Measurements from ENCODE around the gene NLRP3. TPM values are rescaled to one million over a fixed set of nuclear protein-coding genes. Genes with fewer than 3 reads are reported as not detected.

NLRP3 gene
- total and polyA plus RNA-seq, 10 of the 15 experiments (the other 5 are each of a cell fraction or from before 2014, with no cell fraction given): 1.8 to 10.4 (median 5.0) TPM

DNA sequence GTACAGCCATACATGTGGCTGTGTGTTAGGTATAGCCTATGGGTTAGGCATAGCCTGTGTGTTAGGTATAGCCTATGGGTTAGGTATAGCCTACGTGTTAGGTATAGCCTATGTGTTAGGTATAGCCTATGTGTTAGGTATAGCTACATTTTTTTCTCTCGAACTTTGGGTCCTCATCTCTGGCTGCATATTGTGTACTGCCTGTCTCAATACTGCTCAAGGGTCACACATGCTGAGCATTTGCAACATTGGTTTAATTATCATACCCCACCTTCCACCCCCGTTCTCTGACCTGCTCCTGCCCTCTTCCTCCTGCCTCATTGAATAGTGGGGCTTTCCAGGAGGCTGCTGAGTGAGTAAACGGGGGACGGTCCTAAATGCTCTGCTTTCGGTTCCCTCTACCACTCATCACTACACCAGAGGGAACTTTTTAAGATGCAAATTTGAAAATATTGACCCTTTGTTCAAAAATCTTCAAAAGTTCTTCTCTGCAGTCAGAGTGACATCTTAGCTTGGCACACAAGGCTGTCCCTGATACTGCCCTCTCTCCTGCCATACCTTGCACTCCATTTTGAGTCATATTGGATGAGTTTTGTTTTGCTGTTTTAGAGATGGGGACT, 24.1 kb downstream of the NLRP3 start (continued):
- TF ChIP-seq CREB1 (IDR thresholded peaks at IDR 0.05; ENCODE audit: low read depth): peak; percentile 56; the same call in 1 of the 2 replicates
- TF ChIP-seq, protein P1, sequence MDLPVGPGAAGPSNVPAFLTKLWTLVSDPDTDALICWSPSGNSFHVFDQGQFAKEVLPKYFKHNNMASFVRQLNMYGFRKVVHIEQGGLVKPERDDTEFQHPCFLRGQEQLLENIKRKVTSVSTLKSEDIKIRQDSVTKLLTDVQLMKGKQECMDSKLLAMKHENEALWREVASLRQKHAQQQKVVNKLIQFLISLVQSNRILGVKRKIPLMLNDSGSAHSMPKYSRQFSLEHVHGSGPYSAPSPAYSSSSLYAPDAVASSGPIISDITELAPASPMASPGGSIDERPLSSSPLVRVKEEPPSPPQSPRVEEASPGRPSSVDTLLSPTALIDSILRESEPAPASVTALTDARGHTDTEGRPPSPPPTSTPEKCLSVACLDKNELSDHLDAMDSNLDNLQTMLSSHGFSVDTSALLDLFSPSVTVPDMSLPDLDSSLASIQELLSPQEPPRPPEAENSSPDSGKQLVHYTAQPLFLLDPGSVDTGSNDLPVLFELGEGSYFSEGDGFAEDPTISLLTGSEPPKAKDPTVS (IDR thresholded peaks at IDR 0.05; ENCODE audit: low read depth, low read length): no peak
- 0 out of 2 replicates have a peak, but pooled peaks have one; percentile 17 for TF ChIP-seq PAX8 (IDR thresholded peaks at IDR 0.05)
- peak; percentile 13; the same call in 1 of the 2 replicates for TF ChIP-seq RAD21 (IDR thresholded peaks at IDR 0.05; ENCODE audit: insufficient read depth, low read depth, low read length)
- TF ChIP-seq DPF2 (IDR thresholded peaks at IDR 0.05): peak; percentile 98
- no peak for TF ChIP-seq TAF1 (IDR thresholded peaks at IDR 0.05; ENCODE audit: borderline replicate concordance, low read depth, low read length)
- TF ChIP-seq FOXM1 (IDR thresholded peaks at IDR 0.05; ENCODE audit: low read depth, low read length): peak; percentile 86
- TF ChIP-seq TCF3 (IDR thresholded peaks at IDR 0.05; ENCODE audit: borderline replicate concordance, insufficient read depth, low read depth, low read length): no peak
- no peak for TF ChIP-seq MTA3 (IDR thresholded peaks at IDR 0.05; ENCODE audit: borderline replicate concordance, low read length)
- TF ChIP-seq, protein P2, sequence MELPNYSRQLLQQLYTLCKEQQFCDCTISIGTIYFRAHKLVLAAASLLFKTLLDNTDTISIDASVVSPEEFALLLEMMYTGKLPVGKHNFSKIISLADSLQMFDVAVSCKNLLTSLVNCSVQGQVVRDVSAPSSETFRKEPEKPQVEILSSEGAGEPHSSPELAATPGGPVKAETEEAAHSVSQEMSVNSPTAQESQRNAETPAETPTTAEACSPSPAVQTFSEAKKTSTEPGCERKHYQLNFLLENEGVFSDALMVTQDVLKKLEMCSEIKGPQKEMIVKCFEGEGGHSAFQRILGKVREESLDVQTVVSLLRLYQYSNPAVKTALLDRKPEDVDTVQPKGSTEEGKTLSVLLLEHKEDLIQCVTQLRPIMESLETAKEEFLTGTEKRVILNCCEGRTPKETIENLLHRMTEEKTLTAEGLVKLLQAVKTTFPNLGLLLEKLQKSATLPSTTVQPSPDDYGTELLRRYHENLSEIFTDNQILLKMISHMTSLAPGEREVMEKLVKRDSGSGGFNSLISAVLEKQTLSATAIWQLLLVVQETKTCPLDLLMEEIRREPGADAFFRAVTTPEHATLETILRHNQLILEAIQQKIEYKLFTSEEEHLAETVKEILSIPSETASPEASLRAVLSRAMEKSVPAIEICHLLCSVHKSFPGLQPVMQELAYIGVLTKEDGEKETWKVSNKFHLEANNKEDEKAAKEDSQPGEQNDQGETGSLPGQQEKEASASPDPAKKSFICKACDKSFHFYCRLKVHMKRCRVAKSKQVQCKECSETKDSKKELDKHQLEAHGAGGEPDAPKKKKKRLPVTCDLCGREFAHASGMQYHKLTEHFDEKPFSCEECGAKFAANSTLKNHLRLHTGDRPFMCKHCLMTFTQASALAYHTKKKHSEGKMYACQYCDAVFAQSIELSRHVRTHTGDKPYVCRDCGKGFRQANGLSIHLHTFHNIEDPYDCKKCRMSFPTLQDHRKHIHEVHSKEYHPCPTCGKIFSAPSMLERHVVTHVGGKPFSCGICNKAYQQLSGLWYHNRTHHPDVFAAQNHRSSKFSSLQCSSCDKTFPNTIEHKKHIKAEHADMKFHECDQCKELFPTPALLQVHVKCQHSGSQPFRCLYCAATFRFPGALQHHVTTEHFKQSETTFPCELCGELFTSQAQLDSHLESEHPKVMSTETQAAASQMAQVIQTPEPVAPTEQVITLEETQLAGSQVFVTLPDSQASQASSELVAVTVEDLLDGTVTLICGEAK (IDR thresholded peaks at IDR 0.05; ENCODE audit: borderline replicate concordance): no peak
- no peak for TF ChIP-seq SMC3 (IDR thresholded peaks at IDR 0.05; ENCODE audit: borderline replicate concordance, low read length)
- TF ChIP-seq FOS (IDR thresholded peaks at IDR 0.05; ENCODE audit: borderline replicate concordance, extremely low read depth, insufficient read length): no peak
- TF ChIP-seq ATF7 (IDR thresholded peaks at IDR 0.05; ENCODE audit: low read depth): peak; percentile 87
- TF ChIP-seq IRF4 (IDR thresholded peaks at IDR 0.05; ENCODE audit: low read depth, low read length): peak; percentile 87
- TF ChIP-seq KAT2A (conservative IDR thresholded peaks at IDR 0.05; ENCODE audit: control insufficient read depth, low read depth, low read length): no peak
- TF ChIP-seq, protein P3, sequence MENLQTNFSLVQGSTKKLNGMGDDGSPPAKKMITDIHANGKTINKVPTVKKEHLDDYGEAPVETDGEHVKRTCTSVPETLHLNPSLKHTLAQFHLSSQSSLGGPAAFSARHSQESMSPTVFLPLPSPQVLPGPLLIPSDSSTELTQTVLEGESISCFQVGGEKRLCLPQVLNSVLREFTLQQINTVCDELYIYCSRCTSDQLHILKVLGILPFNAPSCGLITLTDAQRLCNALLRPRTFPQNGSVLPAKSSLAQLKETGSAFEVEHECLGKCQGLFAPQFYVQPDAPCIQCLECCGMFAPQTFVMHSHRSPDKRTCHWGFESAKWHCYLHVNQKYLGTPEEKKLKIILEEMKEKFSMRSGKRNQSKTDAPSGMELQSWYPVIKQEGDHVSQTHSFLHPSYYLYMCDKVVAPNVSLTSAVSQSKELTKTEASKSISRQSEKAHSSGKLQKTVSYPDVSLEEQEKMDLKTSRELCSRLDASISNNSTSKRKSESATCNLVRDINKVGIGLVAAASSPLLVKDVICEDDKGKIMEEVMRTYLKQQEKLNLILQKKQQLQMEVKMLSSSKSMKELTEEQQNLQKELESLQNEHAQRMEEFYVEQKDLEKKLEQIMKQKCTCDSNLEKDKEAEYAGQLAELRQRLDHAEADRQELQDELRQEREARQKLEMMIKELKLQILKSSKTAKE (IDR thresholded peaks at IDR 0.05; ENCODE audit: low read depth, poor library complexity, severe bottlenecking): peak; percentile 90
- peak; percentile 84; the same call in 1 of the 2 replicates for TF ChIP-seq BACH1 (IDR thresholded peaks at IDR 0.05; ENCODE audit: borderline replicate concordance)
- no peak for TF ChIP-seq NFYB (IDR thresholded peaks at IDR 0.05; ENCODE audit: insufficient read depth, low read depth, low read length)
- peak; percentile 81; the same call in 1 of the 2 replicates for TF ChIP-seq CHD2 (IDR thresholded peaks at IDR 0.05; ENCODE audit: borderline replicate concordance, low read depth, low read length)
- no peak for TF ChIP-seq POLR2A (IDR thresholded peaks at IDR 0.05; ENCODE audit: low read depth, low read length)
- peak; percentile 63 for TF ChIP-seq SP1 (IDR thresholded peaks at IDR 0.05; ENCODE audit: low read depth, low read length)
- no peak for TF ChIP-seq SMAD5 (IDR thresholded peaks at IDR 0.05; ENCODE audit: low read depth)
- no peak for TF ChIP-seq YBX1 (IDR thresholded peaks at IDR 0.05)
- no peak for TF ChIP-seq HDGF (IDR thresholded peaks at IDR 0.05)
